GM18861 (cell line): Measurements from ENCODE around the gene MEGF6.
"Not testable (repeated sequence)": the region's sequence is repeated elsewhere in the genome, so short reads cannot be mapped to it uniquely, and the experiment has no call there.

Experiments used
- ATAC-seq: cut with Tn5 transposase; IDR thresholded peaks from one replicate; pipeline ENCODE4 v1.9.1; 2021; ENCODE audit not compliant: unreplicated experiment

Gene MEGF6

DNA sequence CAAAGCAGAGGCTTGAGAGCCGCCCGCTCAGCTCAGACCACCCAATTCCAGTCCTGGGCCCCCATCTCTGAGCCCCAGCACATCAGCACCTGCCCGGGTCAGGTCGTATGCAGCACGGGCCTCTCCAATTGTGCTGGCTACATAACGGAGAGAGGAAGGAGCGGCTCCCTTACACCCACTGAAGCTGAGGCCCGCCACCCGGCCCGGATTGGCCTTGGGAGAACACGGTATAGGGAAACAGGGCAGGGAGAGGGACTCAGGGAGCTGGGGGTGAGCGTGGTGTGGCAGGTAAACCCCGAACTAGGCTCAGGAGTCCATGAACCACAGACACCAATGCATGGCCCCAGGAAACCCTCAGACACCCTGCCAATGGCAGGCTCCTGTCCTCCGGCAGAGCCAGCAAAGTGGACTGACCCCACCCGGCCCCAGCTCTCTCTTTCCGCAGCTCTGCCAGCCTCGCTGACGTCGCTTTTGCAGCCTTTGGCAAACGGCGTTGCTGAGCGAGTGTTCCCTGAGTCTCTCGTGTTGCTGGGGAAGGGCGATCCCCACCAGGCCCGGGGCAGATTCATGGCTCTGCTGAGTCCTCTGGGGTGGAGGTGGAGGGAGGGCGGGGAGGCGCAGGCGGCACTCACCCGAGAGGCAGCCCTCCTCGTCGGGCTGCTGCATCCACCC lies 16.5 kb downstream of the MEGF6 start:
- ATAC-seq, result no peak

GRCh38 chr1:3593745-3594144 lies 17.6 kb downstream of the MEGF6 start:
- no peak for ATAC-seq

DNA sequence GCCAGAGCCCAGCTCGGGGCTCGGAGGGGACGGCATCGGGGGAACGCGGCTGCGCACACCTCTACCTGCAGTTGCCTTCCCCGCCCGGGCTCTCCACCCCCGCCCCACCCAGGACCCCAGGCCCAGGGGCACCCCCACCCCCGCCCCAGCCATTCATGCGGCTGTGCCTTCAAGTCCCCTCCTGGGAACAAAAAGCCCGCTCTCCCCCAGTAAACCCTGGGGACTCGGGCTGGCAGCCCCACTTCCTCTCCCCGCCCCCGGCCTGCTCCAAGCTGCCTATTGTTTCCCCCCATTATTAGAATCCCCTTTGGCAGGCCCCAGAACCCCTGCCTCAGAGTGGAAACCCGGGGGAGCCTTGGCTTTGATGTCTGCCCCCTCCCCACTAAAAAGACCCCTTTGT lies 18.0 kb downstream of the MEGF6 start:
- ATAC-seq, result no peak

DNA sequence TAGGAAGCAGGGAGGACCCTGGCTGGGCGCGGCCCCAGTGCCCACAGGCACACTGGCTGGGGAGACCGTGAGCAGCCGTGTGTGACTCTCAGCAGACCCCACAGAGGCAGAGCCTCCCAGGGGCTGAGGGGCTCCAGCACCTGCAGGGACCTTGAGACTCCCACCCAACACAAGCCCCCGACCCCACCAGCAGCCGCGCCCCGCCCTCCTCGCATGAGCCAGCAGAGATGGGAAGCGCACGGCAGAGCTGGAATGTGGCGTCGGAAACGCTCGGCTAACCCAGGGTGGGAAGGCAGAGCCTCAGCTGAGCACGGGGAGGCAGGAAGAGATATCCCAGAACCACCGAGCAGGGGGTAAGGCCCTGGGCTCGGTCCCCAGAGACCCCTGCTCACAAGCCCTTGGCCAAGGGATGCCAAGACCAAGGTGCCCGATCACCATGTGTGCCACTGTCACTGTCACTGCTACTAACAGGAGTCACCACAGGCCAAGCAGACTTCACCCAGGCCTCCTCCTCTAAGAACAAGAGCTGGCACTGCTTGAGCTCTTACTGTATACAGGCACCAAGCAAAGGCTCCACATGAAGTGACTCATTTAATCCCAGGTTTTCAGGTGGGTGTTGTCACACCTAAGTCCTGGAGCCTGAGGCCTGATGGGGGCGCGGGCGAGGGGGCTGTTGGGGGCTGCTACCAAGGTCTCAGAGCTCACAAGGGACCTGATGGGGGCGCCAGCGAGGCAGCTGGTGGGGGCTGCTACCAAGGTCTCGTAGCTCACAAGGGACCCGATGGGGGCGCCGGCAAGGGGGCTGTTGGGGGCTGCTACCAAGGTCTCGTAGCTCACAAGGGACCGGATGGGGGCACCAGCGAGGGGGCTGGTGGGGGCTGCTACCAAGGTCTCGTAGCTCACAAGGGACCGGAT lies 20.1 kb downstream of the MEGF6 start:
- ATAC-seq, result no peak

- no peak for ATAC-seq
These were observed 21.1 kb downstream of the MEGF6 start for GRCh38 chr1:3590139-3590763.

- ATAC-seq, result no peak
These were observed 22.9 kb downstream of the MEGF6 start for GRCh38 chr1:3588395-3588794.

DNA sequence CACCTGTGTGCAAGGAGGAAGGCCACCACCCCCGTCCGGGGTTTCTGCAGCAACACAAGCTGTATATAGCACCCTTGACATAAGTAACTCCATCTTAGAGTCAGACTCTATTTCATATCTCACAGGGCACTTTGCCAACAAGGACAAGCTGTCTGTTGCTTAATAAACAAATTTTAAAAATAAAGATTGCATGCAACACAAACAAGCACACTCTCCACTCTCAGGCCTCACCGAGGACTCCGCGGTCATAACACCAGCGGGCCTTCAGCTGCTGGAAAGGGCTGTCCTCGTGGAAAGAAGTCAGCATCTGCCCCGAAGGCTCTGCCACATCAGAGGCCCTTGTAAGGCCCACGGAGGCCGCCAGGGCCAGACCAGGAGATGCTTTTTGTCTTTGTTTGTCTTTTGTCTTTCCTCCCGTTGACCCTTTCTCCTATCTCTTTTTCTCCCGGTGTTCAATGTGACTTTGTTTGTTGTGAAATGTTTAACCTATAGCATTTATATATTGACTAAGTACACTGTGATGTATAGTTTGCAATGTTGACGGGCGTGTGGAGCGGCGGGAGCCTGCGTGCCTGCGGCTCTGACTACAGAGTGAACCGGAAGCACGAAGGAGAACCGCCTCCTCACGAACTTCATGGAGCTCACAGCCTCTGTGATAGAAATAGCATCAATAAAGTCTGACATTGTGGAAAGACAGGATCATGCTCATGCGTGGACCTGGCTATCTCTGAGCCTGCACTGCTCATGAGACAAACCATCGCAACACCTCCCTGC lies 24.1 kb downstream of the MEGF6 start:
- no peak for ATAC-seq

GRCh38 chr1:3585940-3586568 lies 25.3 kb downstream of the MEGF6 start:
- ATAC-seq, result no peak

- not testable (repeated sequence) for ATAC-seq
These were observed 25.9 kb downstream of the MEGF6 start for GRCh38 chr1:3585353-3585868.

DNA sequence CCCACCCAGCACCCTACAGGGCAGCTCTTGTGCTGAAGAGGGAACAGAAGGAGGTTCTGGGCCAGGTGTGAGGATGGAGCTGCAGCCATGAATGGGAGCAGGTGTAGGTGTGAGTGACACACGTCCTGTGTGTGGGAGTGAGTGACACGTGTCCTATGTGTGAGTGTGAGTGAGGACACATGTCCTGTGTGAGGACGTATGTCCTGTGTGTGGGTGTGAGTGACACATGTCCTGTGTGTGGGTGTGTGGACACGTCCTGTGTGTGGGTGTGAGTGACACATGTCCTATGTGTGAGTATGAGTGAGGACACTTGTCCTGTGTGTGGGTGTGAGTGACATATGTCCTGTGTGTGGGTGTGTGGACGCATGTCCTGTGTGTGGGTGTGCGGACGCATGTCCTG lies 26.4 kb downstream of the MEGF6 start:
- no peak for ATAC-seq

DNA sequence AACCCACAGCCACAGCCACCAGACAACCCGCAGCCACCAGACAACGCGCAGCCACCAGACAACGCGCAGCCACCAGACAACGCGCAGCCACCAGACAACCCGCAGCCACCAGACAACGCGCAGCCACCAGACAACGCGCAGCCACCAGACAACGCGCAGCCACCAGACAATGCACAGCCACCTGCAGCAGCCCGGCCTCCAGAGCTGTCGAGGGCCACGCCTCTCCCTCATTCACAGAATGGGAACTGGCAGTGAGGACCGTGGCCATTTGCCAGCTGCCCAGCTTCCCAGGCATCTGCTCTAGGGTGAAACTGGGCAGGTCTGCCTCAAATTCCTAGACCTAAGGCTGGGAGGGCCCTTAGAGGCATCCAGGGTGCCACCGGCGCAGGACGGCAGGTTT lies 27.6 kb downstream of the MEGF6 start:
- ATAC-seq, result not testable (repeated sequence)

DNA sequence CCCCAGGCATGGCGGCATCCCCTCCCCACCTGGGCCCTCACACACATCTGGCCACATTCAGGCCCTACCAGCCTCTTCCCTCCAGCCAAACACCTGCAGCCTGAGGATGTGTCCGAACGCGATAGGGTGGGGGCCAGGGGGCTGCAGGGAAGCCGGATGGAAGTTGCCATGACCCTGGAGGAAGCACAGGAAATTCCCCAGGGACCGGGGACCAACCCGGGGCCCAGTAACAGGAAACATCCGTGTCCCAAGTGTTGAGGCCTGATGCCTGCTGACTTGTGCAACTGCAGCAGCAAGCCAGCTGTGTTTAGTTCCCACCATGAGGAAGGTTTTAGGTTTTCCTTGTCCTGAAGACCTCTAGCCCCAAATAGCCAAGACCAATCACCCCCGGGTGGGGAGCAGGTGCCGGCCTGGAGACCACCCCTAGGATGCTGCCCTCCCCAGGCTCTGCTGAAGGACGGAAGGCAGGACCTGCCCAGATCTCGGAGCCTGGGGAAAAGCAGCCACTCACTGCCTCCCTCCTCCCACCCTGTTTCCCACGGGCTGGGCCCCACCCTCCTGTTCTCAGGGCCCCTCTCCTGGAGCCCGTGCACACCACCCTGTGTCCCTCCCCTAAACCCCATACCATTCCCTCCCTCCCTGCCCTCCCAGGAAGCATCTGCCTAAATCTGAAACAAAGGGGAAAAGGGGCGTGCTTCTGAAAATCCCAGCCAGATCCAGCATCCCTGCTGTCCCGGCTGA lies 29.8 kb downstream of the MEGF6 start:
- ATAC-seq, result no peak

GRCh38 chr1:3580231-3580630 lies 31.1 kb downstream of the MEGF6 start:
- ATAC-seq, result no peak

DNA sequence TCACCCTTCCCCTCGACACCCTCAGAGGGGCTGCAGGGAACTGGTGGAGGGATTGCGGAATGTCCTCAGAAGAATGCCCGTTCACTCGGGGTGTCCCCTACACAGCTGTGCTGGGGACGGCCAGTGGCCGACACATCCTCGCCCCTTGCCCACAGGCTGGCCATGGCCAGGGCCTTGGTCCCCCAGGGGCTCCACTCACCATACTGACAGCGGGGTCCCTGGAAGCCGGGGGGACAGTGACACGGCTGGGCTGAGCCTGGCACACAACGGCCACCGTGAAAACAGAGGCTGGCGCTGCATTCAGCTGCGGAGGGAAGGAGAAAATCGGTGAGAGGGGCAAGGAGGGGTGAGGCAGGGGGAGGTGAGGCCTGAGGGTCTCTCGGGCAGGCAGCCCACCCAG lies 31.7 kb downstream of the MEGF6 start:
- ATAC-seq, result no peak

- ATAC-seq, result no peak
These were observed 32.4 kb downstream of the MEGF6 start for GRCh38 chr1:3578906-3579305.

DNA sequence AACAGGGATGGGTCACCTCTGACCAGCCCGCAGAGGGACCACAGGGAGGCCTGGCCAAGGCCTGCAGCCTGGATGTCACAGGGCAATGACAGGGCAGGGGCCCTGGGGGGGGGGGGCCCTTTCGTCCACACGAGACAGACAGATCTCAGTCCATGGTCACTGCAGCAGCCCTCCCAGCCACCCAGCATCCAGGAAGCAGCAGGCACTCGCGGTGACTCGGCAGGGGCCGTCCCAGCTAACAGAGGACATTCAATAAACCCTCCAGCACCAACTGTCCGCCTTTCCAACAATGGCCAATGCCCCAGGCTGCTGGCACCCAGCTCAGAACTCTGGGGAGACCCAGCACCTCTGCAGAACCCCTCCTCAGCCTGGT lies 32.9 kb downstream of the MEGF6 start:
- no peak for ATAC-seq

DNA sequence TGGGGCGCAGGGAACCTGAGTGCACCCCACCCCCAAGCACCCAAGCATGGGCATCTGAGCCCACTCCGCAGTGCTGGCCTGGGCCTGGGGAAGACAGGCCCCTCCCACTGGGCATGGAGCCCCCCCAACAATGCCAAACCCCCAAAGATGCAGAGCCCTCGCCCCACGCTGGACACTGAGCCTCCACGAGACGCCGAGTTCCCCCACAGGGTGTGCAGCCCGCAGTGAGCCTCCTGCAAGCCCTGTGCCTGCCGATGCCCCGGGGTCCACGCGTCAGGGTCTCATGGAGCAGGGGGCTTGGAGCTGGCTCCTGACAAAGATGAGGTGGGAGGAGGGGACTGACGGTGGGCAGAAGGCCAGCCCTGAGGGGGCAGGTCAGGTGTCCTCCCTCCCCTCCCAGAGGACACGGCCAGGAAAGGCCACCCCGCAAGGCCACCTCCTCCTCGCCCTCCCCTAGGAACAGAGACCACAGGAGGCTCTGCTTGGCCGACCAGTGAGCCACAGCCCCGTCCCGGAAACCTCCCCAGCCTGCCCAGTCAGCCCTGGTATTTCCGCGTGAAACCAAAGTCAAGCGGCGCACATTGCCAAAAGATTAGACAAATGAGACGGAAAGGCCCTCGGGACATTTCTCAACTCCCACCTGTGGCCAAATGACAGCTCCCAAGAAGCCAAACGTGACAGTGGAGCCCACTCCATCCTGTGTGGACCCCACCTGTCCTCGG lies 33.4 kb downstream of the MEGF6 start:
- no peak for ATAC-seq

GRCh38 chr1:3577300-3577699 lies 34.0 kb downstream of the MEGF6 start:
- ATAC-seq, result no peak

- ATAC-seq, result no peak
These were observed 35.3 kb downstream of the MEGF6 start for GRCh38 chr1:3575993-3576392.
